ENCODE measurements around the gene KRT36.

- TF ChIP-seq, protein P1, sequence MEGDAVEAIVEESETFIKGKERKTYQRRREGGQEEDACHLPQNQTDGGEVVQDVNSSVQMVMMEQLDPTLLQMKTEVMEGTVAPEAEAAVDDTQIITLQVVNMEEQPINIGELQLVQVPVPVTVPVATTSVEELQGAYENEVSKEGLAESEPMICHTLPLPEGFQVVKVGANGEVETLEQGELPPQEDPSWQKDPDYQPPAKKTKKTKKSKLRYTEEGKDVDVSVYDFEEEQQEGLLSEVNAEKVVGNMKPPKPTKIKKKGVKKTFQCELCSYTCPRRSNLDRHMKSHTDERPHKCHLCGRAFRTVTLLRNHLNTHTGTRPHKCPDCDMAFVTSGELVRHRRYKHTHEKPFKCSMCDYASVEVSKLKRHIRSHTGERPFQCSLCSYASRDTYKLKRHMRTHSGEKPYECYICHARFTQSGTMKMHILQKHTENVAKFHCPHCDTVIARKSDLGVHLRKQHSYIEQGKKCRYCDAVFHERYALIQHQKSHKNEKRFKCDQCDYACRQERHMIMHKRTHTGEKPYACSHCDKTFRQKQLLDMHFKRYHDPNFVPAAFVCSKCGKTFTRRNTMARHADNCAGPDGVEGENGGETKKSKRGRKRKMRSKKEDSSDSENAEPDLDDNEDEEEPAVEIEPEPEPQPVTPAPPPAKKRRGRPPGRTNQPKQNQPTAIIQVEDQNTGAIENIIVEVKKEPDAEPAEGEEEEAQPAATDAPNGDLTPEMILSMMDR (optimal IDR thresholded peaks at IDR 0.05 in 1 of 3, IDR thresholded peaks at IDR 0.05 in 1 of 3, conservative IDR thresholded peaks at IDR 0.05 in 1 of 3; ENCODE audit: extremely low read depth in 1 of 3, insufficient read depth in 2 of 3, low read length in 3 of 3): no peak
- no peak for TF ChIP-seq EZH2 (IDR thresholded peaks at IDR 0.05; ENCODE audit: low read length)
Measured at GRCh38 chr17:41484920-41485904, 4.5 kb downstream of the KRT36 start.
